ENCODE results near the gene MORC3.
"Not testable (repeated sequence)": the region's sequence is repeated elsewhere in the genome, so short reads cannot be mapped to it uniquely, and the experiment has no call there.

Gene MORC3

DNA sequence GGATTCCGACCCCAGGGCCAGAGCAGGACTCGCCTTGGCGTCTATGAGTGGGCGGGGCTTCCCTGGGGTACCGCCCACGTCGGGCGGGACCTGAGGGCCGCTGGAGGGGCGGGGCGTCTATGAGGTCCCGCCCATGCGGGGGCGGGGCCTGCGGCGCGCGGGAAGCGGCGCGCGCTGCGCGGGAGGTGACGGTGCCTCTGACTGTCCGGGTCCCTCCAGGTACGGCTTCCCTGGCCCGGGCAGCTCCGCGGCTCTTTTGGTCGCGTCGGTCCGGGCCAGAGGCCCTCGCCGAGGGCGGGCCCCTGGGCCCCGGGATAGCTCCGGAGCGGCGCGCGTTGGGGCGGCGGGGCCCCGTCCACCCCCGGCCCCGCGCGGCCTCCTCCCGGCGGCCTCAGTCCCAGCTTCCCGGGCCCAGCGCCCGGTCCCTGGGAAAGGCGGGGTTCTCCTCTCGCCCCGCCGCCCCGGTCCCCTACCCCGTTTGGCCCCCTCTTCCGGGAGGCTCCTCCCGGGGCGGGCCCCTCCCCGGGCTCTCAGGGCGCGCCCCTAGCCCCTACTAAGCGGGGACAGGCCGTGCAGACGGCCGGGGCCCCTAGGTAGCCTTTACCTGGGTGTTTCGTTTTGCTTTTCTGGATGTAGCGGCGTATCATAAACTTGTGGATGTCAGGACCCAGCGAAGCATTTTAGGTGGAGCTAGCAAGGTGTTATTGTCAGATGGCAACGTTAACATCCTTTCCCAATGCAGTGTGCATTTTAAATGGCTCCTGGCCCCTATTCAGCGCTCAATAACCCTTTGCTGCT lies 65.4 kb downstream of the MORC3 start, which contains the start of gene CHAF1B:
CHAF1B (plus strand) TSS at position 160 of the 798 bp plus-strand sequence. CDS start 745 bp downstream, outside the sequence.
- DNase-seq (ENCODE audit: low read depth, low spot score), result peak; percentile 70
- TF ChIP-seq, protein P1, sequence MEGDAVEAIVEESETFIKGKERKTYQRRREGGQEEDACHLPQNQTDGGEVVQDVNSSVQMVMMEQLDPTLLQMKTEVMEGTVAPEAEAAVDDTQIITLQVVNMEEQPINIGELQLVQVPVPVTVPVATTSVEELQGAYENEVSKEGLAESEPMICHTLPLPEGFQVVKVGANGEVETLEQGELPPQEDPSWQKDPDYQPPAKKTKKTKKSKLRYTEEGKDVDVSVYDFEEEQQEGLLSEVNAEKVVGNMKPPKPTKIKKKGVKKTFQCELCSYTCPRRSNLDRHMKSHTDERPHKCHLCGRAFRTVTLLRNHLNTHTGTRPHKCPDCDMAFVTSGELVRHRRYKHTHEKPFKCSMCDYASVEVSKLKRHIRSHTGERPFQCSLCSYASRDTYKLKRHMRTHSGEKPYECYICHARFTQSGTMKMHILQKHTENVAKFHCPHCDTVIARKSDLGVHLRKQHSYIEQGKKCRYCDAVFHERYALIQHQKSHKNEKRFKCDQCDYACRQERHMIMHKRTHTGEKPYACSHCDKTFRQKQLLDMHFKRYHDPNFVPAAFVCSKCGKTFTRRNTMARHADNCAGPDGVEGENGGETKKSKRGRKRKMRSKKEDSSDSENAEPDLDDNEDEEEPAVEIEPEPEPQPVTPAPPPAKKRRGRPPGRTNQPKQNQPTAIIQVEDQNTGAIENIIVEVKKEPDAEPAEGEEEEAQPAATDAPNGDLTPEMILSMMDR (IDR thresholded peaks at IDR 0.05; ENCODE audit: low read depth, low read length), result no peak
- in situ Hi-C loops (cut with HindIII; ENCODE audit: low sequenced_read_pairs), result no loop called here
- H3K4me3 ChIP-seq (ENCODE audit: low read depth, low read length), result peak within 1 kb of the TSS; percentile 52

DNA sequence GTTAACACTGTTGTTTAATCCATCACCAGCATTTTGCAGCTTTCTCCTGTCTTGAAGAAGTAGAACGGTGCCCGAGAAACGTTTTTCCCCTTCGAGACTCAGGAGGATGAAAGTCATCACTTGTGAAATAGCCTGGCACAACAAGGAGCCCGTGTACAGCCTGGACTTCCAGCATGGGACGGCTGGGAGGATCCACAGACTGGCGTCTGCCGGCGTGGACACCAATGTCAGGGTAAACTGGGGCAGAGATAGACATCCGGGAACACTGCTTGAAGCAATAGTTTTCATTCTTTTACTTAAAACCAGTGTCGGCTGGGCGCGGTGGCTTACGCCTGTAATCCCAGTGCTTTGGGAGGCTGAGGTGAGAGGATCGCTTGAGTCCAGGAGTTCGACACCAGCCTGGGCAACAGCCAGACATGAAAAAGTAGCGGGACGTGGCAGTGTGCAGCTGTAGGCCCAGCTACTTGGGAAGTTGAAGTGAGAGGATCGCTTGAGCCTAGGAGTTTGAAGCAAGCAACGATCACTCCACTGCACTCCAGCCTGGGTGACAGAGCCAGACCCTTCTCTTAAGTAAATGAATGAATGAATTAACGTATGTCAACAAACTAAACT lies 66.1 kb downstream of the MORC3 start:
- in situ Hi-C loops (cut with HindIII; ENCODE audit: low sequenced_read_pairs), result no loop called here
- TF ChIP-seq, protein P1 (IDR thresholded peaks at IDR 0.05; ENCODE audit: low read depth, low read length), result no peak
- H3K4me3 ChIP-seq (ENCODE audit: low read depth, low read length), result peak overlapping the region; percentile 52
- DNase-seq (ENCODE audit: low read depth, low spot score), result no peak

DNA sequence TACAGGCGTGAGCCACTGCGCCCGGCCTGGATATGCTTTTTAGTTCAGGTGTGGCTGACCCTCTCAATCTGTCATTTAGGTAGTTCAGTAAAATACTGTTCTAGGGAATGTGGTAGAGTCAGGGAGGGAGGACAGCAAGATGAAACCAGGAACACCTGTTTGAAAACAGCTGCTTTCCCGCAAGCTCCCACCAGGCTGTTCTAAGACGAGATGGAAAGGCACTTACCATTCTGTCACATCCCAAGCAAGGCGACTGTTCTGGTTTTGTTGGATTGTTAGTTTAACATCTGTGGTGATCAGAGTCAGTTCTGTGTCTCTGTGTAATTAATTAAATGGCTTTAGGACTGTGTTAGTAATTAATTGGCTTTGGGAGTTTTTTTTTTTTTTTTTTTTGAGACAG lies 68.1 kb downstream of the MORC3 start:
- no peak overlapping the region for H3K4me3 ChIP-seq (ENCODE audit: low read depth, low read length)
- in situ Hi-C loops (cut with HindIII; ENCODE audit: low sequenced_read_pairs), result no loop called here
- TF ChIP-seq, protein P1 (IDR thresholded peaks at IDR 0.05; ENCODE audit: low read depth, low read length), result no peak
- DNase-seq (ENCODE audit: low read depth, low spot score), result no peak

DNA sequence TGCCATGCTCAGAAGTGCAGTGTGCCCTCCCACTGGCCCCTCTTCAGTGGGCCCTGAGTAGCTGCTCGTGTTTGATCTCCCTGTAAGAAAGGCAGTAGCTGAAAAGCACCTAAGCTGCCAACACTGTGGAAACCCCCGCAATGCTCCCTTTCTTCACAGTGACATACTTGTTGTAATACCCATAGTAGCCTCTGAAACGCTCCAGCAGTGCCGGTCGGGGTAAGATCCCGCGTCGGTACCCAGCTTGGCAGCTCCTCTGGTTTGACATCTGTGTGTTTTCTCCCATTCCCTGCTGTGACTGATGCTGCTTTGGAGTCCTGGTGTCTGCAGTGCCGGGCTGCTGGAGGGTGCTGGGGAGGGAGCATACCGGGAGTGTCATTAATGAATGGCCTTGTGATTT lies 68.8 kb downstream of the MORC3 start:
- peak; percentile 49 for DNase-seq (ENCODE audit: low read depth, low spot score)
- no peak overlapping the region for H3K4me3 ChIP-seq (ENCODE audit: low read depth, low read length)
- TF ChIP-seq, protein P1 (IDR thresholded peaks at IDR 0.05; ENCODE audit: low read depth, low read length), result peak; percentile 37
- in situ Hi-C loops (cut with HindIII; ENCODE audit: low sequenced_read_pairs), result no loop called here

DNA sequence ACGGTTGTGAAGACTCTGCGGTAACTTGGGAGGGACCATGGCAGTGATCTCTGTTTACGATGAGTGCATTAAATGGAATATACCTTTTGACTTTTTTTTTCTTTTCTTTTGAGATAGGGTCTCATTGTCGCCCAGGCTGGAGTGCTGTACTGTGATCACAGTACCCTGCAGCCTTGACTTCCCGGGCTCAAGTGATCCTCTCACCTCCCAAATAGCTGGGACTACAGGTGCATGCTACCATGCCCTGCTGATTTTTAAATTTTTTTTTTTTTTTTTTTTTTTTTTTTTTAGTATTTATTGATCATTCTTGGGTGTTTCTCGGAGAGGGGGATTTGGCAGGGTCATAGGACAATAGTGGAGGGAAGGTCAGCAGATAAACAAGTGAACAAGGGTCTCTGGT lies 71.7 kb downstream of the MORC3 start:
- H3K4me3 ChIP-seq (ENCODE audit: low read depth, low read length); in situ Hi-C loops (cut with HindIII; ENCODE audit: low sequenced_read_pairs); DNase-seq (ENCODE audit: low read depth, low spot score): not testable (repeated sequence)

DNA sequence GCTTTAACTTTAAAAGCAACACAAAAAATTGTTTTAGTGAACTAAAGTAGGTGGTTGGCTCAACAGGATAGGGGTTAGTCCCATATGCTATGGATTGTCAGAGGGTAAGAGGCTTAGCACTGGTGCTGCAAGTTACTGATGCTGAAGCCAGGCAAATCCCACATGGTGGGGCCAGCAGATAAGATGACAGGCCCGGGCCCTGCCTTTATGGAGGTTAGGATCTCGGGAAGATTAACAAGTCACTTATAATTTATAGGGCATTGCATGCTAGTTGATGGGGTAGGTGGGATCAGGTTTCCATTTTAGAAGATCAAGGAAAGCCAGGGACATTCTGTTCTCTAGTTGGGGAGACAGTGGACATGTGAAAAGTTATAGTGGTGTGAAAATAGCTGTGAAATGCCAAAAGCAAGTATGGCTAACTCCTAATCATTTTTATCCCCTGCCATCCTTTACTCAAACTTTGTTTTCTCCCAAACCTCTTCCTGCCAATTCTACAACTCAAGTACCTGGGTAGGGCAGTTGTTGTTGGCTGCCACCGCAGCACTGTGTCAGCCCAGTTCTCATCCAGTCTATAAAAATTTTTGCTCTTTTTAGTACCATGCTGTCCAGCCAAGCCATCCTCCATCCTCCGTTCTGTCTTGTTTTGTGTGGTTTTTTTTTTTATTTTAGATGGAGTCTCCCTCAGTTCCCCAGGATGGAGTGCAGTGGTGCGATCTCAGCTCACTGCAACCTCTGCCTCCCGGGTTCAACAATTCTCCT lies 75.5 kb downstream of the MORC3 start:
- TF ChIP-seq, protein P1 (IDR thresholded peaks at IDR 0.05; ENCODE audit: low read depth, low read length), result no peak
- no peak overlapping the region for H3K4me3 ChIP-seq (ENCODE audit: low read depth, low read length)
- no peak for DNase-seq (ENCODE audit: low read depth, low spot score)
- in situ Hi-C loops (cut with HindIII; ENCODE audit: low sequenced_read_pairs), result no loop called here

Data from astrocyte of the spinal cord (primary cell).